Ovary (tissue), 9 donors: ENCODE measurements around the gene SH2D7. TPM values are rescaled to one million over a fixed set of nuclear protein-coding genes. Genes with fewer than 3 reads are reported as not detected.

Experiments used
- DNase-seq, 5 donors: peaks; one replicate each; pipeline ENCODE4 v3.0.0-alpha.2; 2019 to 2020
- H3K27ac ChIP-seq, 2 donors: fragments of 200-600 bp; one replicate each; pipeline versions ENCODE4 v1.5.1 to v1.8.0; 2019 to 2022
- H3K27me3 ChIP-seq: fragments of 200-600 bp; one replicate; pipeline ENCODE4 v1.8.0; 2022
- H3K36me3 ChIP-seq: fragments of 200-600 bp; sonication (generic); one replicate; pipeline ENCODE4 v1.5.1; 2019
- H3K4me1 ChIP-seq: one replicate; pipeline ENCODE4 v1.8.1; 2013; ENCODE audit warnings: mild to moderate bottlenecking, moderate library complexity; ENCODE audit not compliant: insufficient read depth
- H3K4me3 ChIP-seq: fragments of 200-600 bp; sonication (generic); one replicate; pipeline ENCODE4 v1.5.1; 2017
- H3K9me3 ChIP-seq, 2 donors: fragments of 200-600 bp in 1 of 2; sonication (generic) in 1 of 2; one replicate each; pipeline versions ENCODE4 v1.5.1 to v1.8.1; 2013 to 2019; ENCODE audit warnings: mild to moderate bottlenecking in 1 of 2, moderate library complexity in 1 of 2
- EP300 ChIP-seq: sonication (generic); formaldehyde crosslinking; IDR thresholded peaks from one replicate; pipeline ENCODE4 v1.6.1; 2017; ENCODE audit warnings: antibody characterized with exemption
- POLR2A ChIP-seq: fragments of 450-650 bp; IDR thresholded peaks from one replicate; pipeline ENCODE4 v1.6.1; 2017; ENCODE audit warnings: antibody characterized with exemption, mild to moderate bottlenecking, moderate library complexity
- WGBS, 3 donors: extraction: QIAGEN DNeasy Blood & Tissue Kit in 1 of 3; methylation state at CpG; one replicate each; pipeline versions ENCODE4 v1.1.5 to v1.1.7; 2013 to 2017; 5-methylcytosine and 5-hydroxymethylcytosine counted together
- intact Hi-C, 4 donors: fragments of 100-400 bp; cut with DNase I; formaldehyde crosslinking; loops; one replicate each; pipeline versions ENCODE4 v1.11.0 to v1.15.1; 2022 to 2023
- polyA plus RNA-seq, 2 donors: library from polyadenylated mRNA; stranded (reverse); fragments of 200-250 nt in 1 of 2; fragments of 350-450 nt in 1 of 2; fragmentation: Illumina TruSeq in 1 of 2; extraction: RNeasy Lipid Tissue Mini Kit (QIAGEN cat#74804) in 1 of 2; gene quantifications; one replicate each; pipeline ENCODE4 v1.2.3, GENCODE V29; 2013 to 2014
- total RNA-seq, 7 donors: library from RNA; depleted of rRNA in 2 of 7; stranded (reverse); fragments of >200 nt in 2 of 7; fragmentation: NEBNext Ultra II Directional in 3 of 7; extraction: Animal tissue kit (Norgen Biotek cat#: 25700) in 3 of 7; gene quantifications; one replicate each; pipeline versions ENCODE4 v1.1.0 to v1.2.4, GENCODE V29; 2016 to 2023
- TF ChIP-seq, protein P1 (sequence below), 3 donors: fragments of 450-650 bp in 2 of 3; fragments of 200-600 bp in 1 of 3; IDR thresholded peaks; one replicate each; pipeline versions ENCODE4 v1.5.1 to v1.8.0; 2016 to 2022; ENCODE audit warnings: antibody characterized with exemption in 3 of 3, mild to moderate bottlenecking in 1 of 3
- donor health status: DM: no; HTN: no; CAD: no; lungs with moderate emphysema.
- donor health status: DM: no; HTN: no; CAD: no.
- donor health status: Bipolar disorder and iron deficiency.
- donor health status: DM: yes; HTN: yes; CAD: no.
- donor health status: DM: no; HTN: no; CAD: no.
- donor health status: DM: yes; HTN: yes; CAD: no.

Gene SH2D7
- total and polyA plus RNA-seq, 9 donors, result not detected

GRCh38 chr15:78070049-78070700 is 22.2 kb upstream of the SH2D7 start:
- 77 to 80% (median 79%) methylated on average over 4 of the region's 4 CpGs for whole genome bisulfite sequencing, 3 donors
- Histone ChIP-seq H3K4me3 (no peak overlapping the region), H3K27ac (peak overlapping the region in 1 of 2 donors; percentile 95), H3K36me3 (no peaks in the 10 kb centered on the region), H3K27me3 (no peaks in the 10 kb centered on the region), H3K9me3 (no peaks in the 10 kb centered on the region), H3K4me1 (peaks cover 54% of the 10 kb centered on the region)
- DNase-seq, result no peak
- TF ChIP-seq, protein P1, sequence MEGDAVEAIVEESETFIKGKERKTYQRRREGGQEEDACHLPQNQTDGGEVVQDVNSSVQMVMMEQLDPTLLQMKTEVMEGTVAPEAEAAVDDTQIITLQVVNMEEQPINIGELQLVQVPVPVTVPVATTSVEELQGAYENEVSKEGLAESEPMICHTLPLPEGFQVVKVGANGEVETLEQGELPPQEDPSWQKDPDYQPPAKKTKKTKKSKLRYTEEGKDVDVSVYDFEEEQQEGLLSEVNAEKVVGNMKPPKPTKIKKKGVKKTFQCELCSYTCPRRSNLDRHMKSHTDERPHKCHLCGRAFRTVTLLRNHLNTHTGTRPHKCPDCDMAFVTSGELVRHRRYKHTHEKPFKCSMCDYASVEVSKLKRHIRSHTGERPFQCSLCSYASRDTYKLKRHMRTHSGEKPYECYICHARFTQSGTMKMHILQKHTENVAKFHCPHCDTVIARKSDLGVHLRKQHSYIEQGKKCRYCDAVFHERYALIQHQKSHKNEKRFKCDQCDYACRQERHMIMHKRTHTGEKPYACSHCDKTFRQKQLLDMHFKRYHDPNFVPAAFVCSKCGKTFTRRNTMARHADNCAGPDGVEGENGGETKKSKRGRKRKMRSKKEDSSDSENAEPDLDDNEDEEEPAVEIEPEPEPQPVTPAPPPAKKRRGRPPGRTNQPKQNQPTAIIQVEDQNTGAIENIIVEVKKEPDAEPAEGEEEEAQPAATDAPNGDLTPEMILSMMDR (IDR thresholded peaks at IDR 0.05), result no peak
- TF ChIP-seq POLR2A (no peak), EP300 (no peak)
- intact Hi-C loops, result loop anchor here in 2 of 4 donors (5.0 to 10.0 kb wide), 2 partner anchors 65 to 68 kb away; no protein-coding TSS in a partner anchor

GRCh38 chr15:78071383-78071782 is 21.0 kb upstream of the SH2D7 start:
- Histone ChIP-seq H3K4me3 (no peak overlapping the region), H3K27ac (peak overlapping the region in 1 of 2 donors; percentile 95), H3K4me1 (peaks cover 45% of the 10 kb centered on the region)

DNA sequence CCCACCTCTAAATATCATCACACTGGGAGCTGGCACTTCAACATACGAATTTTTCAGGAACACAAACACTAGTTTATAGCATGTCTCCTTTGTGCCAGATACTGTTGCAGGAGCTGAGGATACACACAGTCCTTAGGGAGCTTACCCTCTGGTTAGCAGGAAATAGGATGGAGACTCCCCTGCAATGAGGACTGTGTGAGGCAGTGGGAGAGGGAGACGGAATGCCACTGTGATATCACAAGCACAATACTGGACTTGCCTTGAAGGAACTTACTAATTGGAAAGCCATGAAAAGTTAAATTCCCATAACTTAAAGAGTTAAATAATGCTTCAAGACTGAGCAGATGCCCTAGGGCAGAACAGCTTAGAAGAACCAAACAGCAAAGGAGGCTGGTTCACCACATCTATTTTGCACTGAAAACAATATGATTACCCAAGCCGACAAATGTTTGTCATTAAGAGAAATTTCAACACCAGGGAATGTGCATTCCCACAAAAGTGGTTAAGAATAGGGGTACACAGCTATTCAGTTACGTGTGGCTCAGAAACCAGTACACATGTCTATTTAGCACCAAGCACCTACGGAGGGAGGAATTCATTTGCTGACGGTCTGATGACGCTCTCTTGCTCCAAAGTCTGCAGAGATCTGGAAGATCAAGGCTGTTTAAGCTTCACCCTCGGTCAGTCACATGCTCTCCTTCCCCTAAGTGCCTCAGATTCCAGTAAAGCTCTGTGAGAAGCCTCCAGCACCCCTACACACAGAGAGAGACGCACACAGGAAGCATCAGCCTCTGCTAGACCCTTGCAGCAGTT is 20.1 kb upstream of the SH2D7 start:
- Histone ChIP-seq H3K9me3 (no peaks in the 10 kb centered on the region), H3K4me1 (peaks cover 40% of the 10 kb centered on the region), H3K27ac (peak overlapping the region in 1 of 2 donors; percentile 95), H3K27me3 (no peaks in the 10 kb centered on the region), H3K4me3 (peak overlapping the region; percentile 5), H3K36me3 (no peaks in the 10 kb centered on the region)
- peak in 3 of 5 donors; percentile 53 to 66 (median 64) for DNase-seq
- TF ChIP-seq POLR2A, result peak; percentile 31
- TF ChIP-seq EP300, result peak; percentile 32
- TF ChIP-seq, protein P1 (IDR thresholded peaks at IDR 0.05), result no peak
- WGBS, 3 donors, result 9 to 14% (median 12%) methylated on average over 9 of the region's 9 CpGs
- intact Hi-C loops, result loop anchor here in 2 of 4 donors (5.0 to 10.0 kb wide), 2 partner anchors 67 to 70 kb away; no protein-coding TSS in a partner anchor

More at GRCh38 chr15:78071383-78071782, 21.0 kb upstream of the SH2D7 start:
- H3K9me3 ChIP-seq, result no peaks in the 10 kb centered on the region
- intact Hi-C loops, result loop anchor here in 2 of 4 donors (5.0 to 10.0 kb wide), 2 partner anchors 67 to 69 kb away; no protein-coding TSS in a partner anchor
- no peaks in the 10 kb centered on the region for H3K36me3 ChIP-seq
- H3K27me3 ChIP-seq, result no peaks in the 10 kb centered on the region
- no peak for TF ChIP-seq POLR2A
- no peak for TF ChIP-seq EP300
- TF ChIP-seq, protein P1 (IDR thresholded peaks at IDR 0.05), result no peak
- 75 to 88% (median 87%) methylated on average over 2 of the region's 2 CpGs for WGBS, 3 donors
- DNase-seq, result no peak

GRCh38 chr15:78073046-78073787 is 19.1 kb upstream of the SH2D7 start:
- no peak overlapping the region for H3K4me3 ChIP-seq
- H3K27ac ChIP-seq, result peak overlapping the region in 1 of 2 donors; percentile 95
- WGBS, 3 donors, result 63 to 82% (median 67%) methylated on average over 5 of the region's 5 CpGs

More at GRCh38 chr15:78073046-78073787, 19.1 kb upstream of the SH2D7 start:
- peaks cover 34% of the 10 kb centered on the region for H3K4me1 ChIP-seq
- no peaks in the 10 kb centered on the region for H3K27me3 ChIP-seq
- intact Hi-C loops, result loop anchor here in 2 of 4 donors (5.0 to 10.0 kb wide), 2 partner anchors 68 to 71 kb away; no protein-coding TSS in a partner anchor
- H3K9me3 ChIP-seq, result no peaks in the 10 kb centered on the region
- DNase-seq, result no peak
- TF ChIP-seq EP300 (no peak), POLR2A (no peak)
- TF ChIP-seq, protein P1 (IDR thresholded peaks at IDR 0.05), result no peak
- H3K36me3 ChIP-seq, result no peaks in the 10 kb centered on the region
